ENCODE measurements around the gene ROBO1. TPM values are rescaled to one million over a fixed set of nuclear protein-coding genes. Genes with fewer than 3 reads are reported as not detected.

Gene ROBO1
- total and polyA plus RNA-seq, 2 of the 8 experiments (the other 6 are each of a cell fraction or from before 2014, with no cell fraction given): 51.4 to 91.0 TPM

- no peak for DNase-seq (ENCODE audit: low read depth in 1 of 2, low spot score in 2 of 2)
- Histone ChIP-seq H3K27me3 (replicated peaks in 1 of 4; ENCODE audit: control insufficient read depth in 3 of 4, extremely low read depth in 1 of 4, insufficient read depth in 3 of 4, low read length in 3 of 4) (no peaks in the 10 kb centered on the region), H3K14ac (ENCODE audit: insufficient read length) (no peak overlapping the region), H4K91ac (replicated peaks; ENCODE audit: insufficient read length, low read length) (no peak overlapping the region), H2BK5ac (ENCODE audit: low read depth, low read length) (no peak overlapping the region), H3K56ac (replicated peaks; ENCODE audit: insufficient read length, low read depth, low read length) (no peak overlapping the region), H2BK15ac (ENCODE audit: low read length) (no peak overlapping the region), H3K4me1 (replicated peaks in 1 of 4; ENCODE audit: control insufficient read depth in 3 of 4, insufficient read depth in 4 of 4, low read length in 3 of 4) (no peaks in the 10 kb centered on the region), H4K8ac (ENCODE audit: extremely low read depth, insufficient read depth, low read length) (no peak overlapping the region), H3K23me2 (ENCODE audit: low read depth, low read length) (no peaks in the 10 kb centered on the region), H3K9me3 (ENCODE audit: insufficient read depth in 2 of 2, low read depth in 1 of 2, low read length in 1 of 2) (no peaks in the 10 kb centered on the region), H3K4me3 (ENCODE audit: extremely low read depth in 1 of 4, insufficient read depth in 2 of 4, low read depth in 3 of 4, low read length in 4 of 4) (no peak overlapping the region), H3K4me2 (ENCODE audit: insufficient read depth in 1 of 2, low read depth in 2 of 2, low read length in 2 of 2) (no peak overlapping the region), H2BK12ac (ENCODE audit: low read depth, low read length) (no peak overlapping the region), H3K36me3 (ENCODE audit: control insufficient read depth in 2 of 4, insufficient read depth in 4 of 4, low read length in 3 of 4) (peaks cover 0 to 2% (median 0%) of the 10 kb centered on the region in 4 experiments; a peak in 1 of 8 replicates), H2BK20ac (ENCODE audit: low read length) (no peak overlapping the region), H3K23ac (ENCODE audit: insufficient read length) (no peak overlapping the region), H2AK5ac (ENCODE audit: low read depth, low read length) (no peak overlapping the region), H2AFZ (ENCODE audit: low read length) (no peak overlapping the region), H2BK120ac (replicated peaks; ENCODE audit: low read depth, low read length) (no peak overlapping the region), H4K5ac (ENCODE audit: insufficient read length, low read depth, low read length) (no peak overlapping the region), H3K79me2 (ENCODE audit: control insufficient read depth in 1 of 2, insufficient read depth in 2 of 2, low read length in 2 of 2) (no peaks in the 10 kb centered on the region), H3K27ac (ENCODE audit: low read depth, low read length) (no peak overlapping the region), H4K20me1 (replicated peaks in 1 of 2; ENCODE audit: control insufficient read depth in 1 of 2, insufficient read depth in 2 of 2, low read length in 2 of 2) (peaks cover 0 to 1% of the 10 kb centered on the region in 2 experiments), H3K79me1 (ENCODE audit: low read depth, low read length) (no peaks in the 10 kb centered on the region), H3K18ac (ENCODE audit: extremely low read depth, low read length) (no peak overlapping the region), H3K9ac (replicated peaks in 1 of 4; ENCODE audit: extremely low read depth in 1 of 4, low read depth in 3 of 4, low read length in 3 of 4) (no peak overlapping the region), H3K4ac (replicated peaks; ENCODE audit: insufficient read length, low read depth, low read length) (no peak overlapping the region)
- ChIA-PET CTCF (ENCODE audit: partially characterized antibody) (no interaction called here), POLR2A (ENCODE audit: partially characterized antibody) (no interaction called here)
- 100% methylated on average over 2 of the region's 2 CpGs; no CpG with 5 or more reads in 1 of the 2 experiments for WGBS, 2 experiments (ENCODE audit: extremely low coverage in 1 of 2, insufficient coverage in 1 of 2, insufficient read length in 1 of 2, insufficient replicate concordance in 2 of 2, low coverage in 1 of 2, low lambda C conversion rate in 2 of 2, missing lambda C conversion rate in 1 of 2)
- FAIRE-seq: no peak
- TF ChIP-seq RNF2 (IDR thresholded peaks at IDR 0.05; ENCODE audit: borderline replicate concordance, low read depth, low read length, missing control alignments, poor library complexity, severe bottlenecking) (no peak), CEBPB (IDR thresholded peaks at IDR 0.05; ENCODE audit: low read depth, low read length) (no peak), TEAD4 (IDR thresholded peaks at IDR 0.05; ENCODE audit: low read depth, low read length) (no peak), MAX (IDR thresholded peaks at IDR 0.05) (no peak)
Measured at GRCh38 chr3:78707609-78708008, 1060.2 kb downstream of the ROBO1 start.
